Small intestine (tissue), 7 donors: ENCODE results near the gene FABP3. TPM values are rescaled to one million over a fixed set of nuclear protein-coding genes. Genes with fewer than 3 reads are reported as not detected.

ENCODE experiments used
- DNase-seq, 2 donors: peaks; one replicate each; pipeline versions ENCODE4 v3.0.0 to v3.0.0-alpha.2; 2013
- FAIRE-seq: peaks from 2 replicates; lab custom pipeline; 2012; peaks lifted over from hg19 to GRCh38; lab: Jason Lieb, UNC
- H3K27ac ChIP-seq, 3 donors: one replicate each; pipeline ENCODE4 v1.5.1; 2013; ENCODE audit warnings: low read length in 2 of 3, mild to moderate bottlenecking in 2 of 3, control low read depth in 1 of 3, inconsistent platforms in 1 of 3, low read depth in 1 of 3, moderate library complexity in 1 of 3
- H3K27me3 ChIP-seq, 3 donors: one replicate each; pipeline ENCODE4 v1.6.1; 2013; ENCODE audit warnings: low read length in 3 of 3, inconsistent platforms in 1 of 3; ENCODE audit not compliant: control insufficient read depth in 3 of 3, insufficient read depth in 3 of 3
- H3K36me3 ChIP-seq, 3 donors: one replicate each; pipeline ENCODE4 v1.6.1; 2013; ENCODE audit warnings: low read length in 3 of 3, inconsistent platforms in 1 of 3, low read depth in 1 of 3, mild to moderate bottlenecking in 1 of 3, moderate library complexity in 1 of 3; ENCODE audit not compliant: control insufficient read depth in 3 of 3, insufficient read depth in 2 of 3
- H3K4me1 ChIP-seq, 3 donors: one replicate each; pipeline ENCODE4 v1.6.1; 2013; ENCODE audit warnings: low read length in 2 of 3, inconsistent platforms in 1 of 3, low read depth in 1 of 3, mild to moderate bottlenecking in 1 of 3, moderate library complexity in 1 of 3; ENCODE audit not compliant: control insufficient read depth in 3 of 3, insufficient read depth in 2 of 3
- H3K4me3 ChIP-seq, 3 donors: one replicate each; pipeline ENCODE4 v1.5.1; 2013; ENCODE audit warnings: low read length in 3 of 3, control low read depth in 1 of 3, inconsistent platforms in 1 of 3, low read depth in 1 of 3, mild to moderate bottlenecking in 1 of 3, moderate library complexity in 1 of 3
- H3K9me3 ChIP-seq, 2 donors: one replicate each; pipeline ENCODE4 v1.6.1; 2013; ENCODE audit warnings: low read depth in 1 of 2, low read length in 1 of 2; ENCODE audit not compliant: control insufficient read depth in 2 of 2, insufficient read depth in 1 of 2
- WGBS, 3 donors: extraction: QIAGEN DNeasy Blood & Tissue Kit; methylation state at CpG; one replicate each; pipeline ENCODE4 v1.1.7; 2013; 5-methylcytosine and 5-hydroxymethylcytosine counted together
- polyA plus RNA-seq, 4 donors: library from polyadenylated mRNA; stranded (reverse) in 3 of 4; unstranded in 1 of 4; fragments of 200-250 nt in 3 of 4; fragments of 120-200 nt in 1 of 4; gene quantifications; one replicate each; pipeline versions ENCODE4 v1.2.1 to v1.2.3, GENCODE V29; 2013
- donor health status: healthy with polysubstance abuse.
- donor health status: control.
- donor health status: control.
- donor health status: Bipolar disorder and iron deficiency.
- donor health status: healthy.

Gene FABP3
- polyA plus RNA-seq, 4 donors: 10.7 to 63.8 (median 20.2) TPM

- Histone ChIP-seq H3K4me1 (peaks cover 6 to 81% (median 11%) of the 10 kb centered on the region in 3 donors), H3K27me3 (no peaks in the 10 kb centered on the region), H3K27ac (peak overlapping the region in 1 of 3 donors; percentile 97), H3K9me3 (no peaks in the 10 kb centered on the region), H3K36me3 (peaks cover 0 to under 1% (median 0%) of the 10 kb centered on the region in 3 donors), H3K4me3 (peak overlapping the region in 1 of 3 donors; percentile 37)
- DNase-seq (no peak), FAIRE-seq (no peak)
- WGBS, 3 donors: 28 to 39% (median 29%) methylated on average over 11 of the region's 11 CpGs
These were observed 1.1 kb upstream of the FABP3 start for GRCh38 chr1:31373897-31374486.

- FAIRE-seq (no peak), DNase-seq (no peak)
- Histone ChIP-seq H3K36me3 (peaks cover 0 to 12% (median 0%) of the 10 kb centered on the region in 3 donors), H3K27ac (peak overlapping the region in 1 of 3 donors; percentile 97), H3K4me3 (peak overlapping the region in 1 of 3 donors; percentile 37), H3K9me3 (no peaks in the 10 kb centered on the region), H3K27me3 (no peaks in the 10 kb centered on the region), H3K4me1 (peaks cover 6 to 82% (median 11%) of the 10 kb centered on the region in 3 donors)
- 57 to 78% (median 73%) methylated on average over 10 of the region's 10 CpGs for WGBS, 3 donors
These were observed 173 bp downstream of the FABP3 start for GRCh38 chr1:31372751-31373055.

GRCh38 chr1:31372051-31372450, 825 bp downstream of the FABP3 start:
- peak in 1 of 2 donors; percentile 75 for DNase-seq
- H3K9me3 ChIP-seq: no peaks in the 10 kb centered on the region
- peaks cover 4 to 76% (median 11%) of the 10 kb centered on the region in 3 donors for H3K4me1 ChIP-seq
- H3K36me3 ChIP-seq: peaks cover 0 to 19% (median 2%) of the 10 kb centered on the region in 3 donors
- no peak for FAIRE-seq
- H3K27ac ChIP-seq: peak overlapping the region in 2 of 3 donors; percentile 69 to 97
- WGBS, 3 donors: 35 to 65% (median 54%) methylated on average over 3 of the region's 3 CpGs
- H3K4me3 ChIP-seq: no peak overlapping the region
- no peaks in the 10 kb centered on the region for H3K27me3 ChIP-seq

- no peaks in the 10 kb centered on the region for H3K27me3 ChIP-seq
- DNase-seq (peak; percentile 67 to 72), FAIRE-seq (no peak)
- H3K36me3 ChIP-seq: peaks cover 0 to 24% (median 3%) of the 10 kb centered on the region in 3 donors
- H3K27ac ChIP-seq: peak overlapping the region; percentile 27 to 97 (median 69)
- H3K4me3 ChIP-seq: no peak overlapping the region
- H3K9me3 ChIP-seq: no peaks in the 10 kb centered on the region
- 22 to 48% (median 42%) methylated on average over 10 of the region's 10 CpGs for WGBS, 3 donors
- H3K4me1 ChIP-seq: peaks cover 4 to 68% (median 11%) of the 10 kb centered on the region in 3 donors
These were observed 1.5 kb downstream of the FABP3 start for GRCh38 chr1:31371121-31371959.

- peaks cover 4 to 62% (median 11%) of the 10 kb centered on the region in 3 donors for H3K4me1 ChIP-seq
- WGBS, 3 donors: 75 to 85% (median 83%) methylated on average over 4 of the region's 4 CpGs
These were observed 2.3 kb downstream of the FABP3 start for GRCh38 chr1:31370565-31370964.

GRCh38 chr1:31370021-31370420, 2.9 kb downstream of the FABP3 start:
- FAIRE-seq (no peak), DNase-seq (no peak)
- Histone ChIP-seq H3K9me3 (no peaks in the 10 kb centered on the region), H3K27me3 (no peaks in the 10 kb centered on the region), H3K4me1 (peaks cover 4 to 62% (median 11%) of the 10 kb centered on the region in 3 donors), H3K27ac (peak overlapping the region in 1 of 3 donors; percentile 97), H3K4me3 (no peak overlapping the region), H3K36me3 (peaks cover 0 to 36% (median 3%) of the 10 kb centered on the region in 3 donors)
- WGBS, 3 donors: 36 to 68% (median 45%) methylated on average over 2 of the region's 2 CpGs

More at GRCh38 chr1:31370565-31370964, 2.3 kb downstream of the FABP3 start:
- no peak for FAIRE-seq
- peaks cover 0 to 30% (median 3%) of the 10 kb centered on the region in 3 donors for H3K36me3 ChIP-seq
- H3K9me3 ChIP-seq: no peaks in the 10 kb centered on the region
- H3K27ac ChIP-seq: peak overlapping the region in 1 of 3 donors; percentile 97
- H3K4me3 ChIP-seq: no peak overlapping the region
- H3K27me3 ChIP-seq: no peaks in the 10 kb centered on the region
- DNase-seq: peak; percentile 35 to 51

- peak in 1 of 2 donors; percentile 57 for DNase-seq
- peaks cover 0 to 46% (median 12%) of the 10 kb centered on the region in 3 donors for H3K36me3 ChIP-seq
- no peak overlapping the region for H3K4me3 ChIP-seq
- no peaks in the 10 kb centered on the region for H3K9me3 ChIP-seq
- 66 to 75% (median 70%) methylated on average over 3 of the region's 3 CpGs for WGBS, 3 donors
- H3K27ac ChIP-seq: peak overlapping the region in 1 of 3 donors; percentile 28
- peaks cover 4 to 49% (median 11%) of the 10 kb centered on the region in 3 donors for H3K4me1 ChIP-seq
- no peak for FAIRE-seq
- no peaks in the 10 kb centered on the region for H3K27me3 ChIP-seq
These were observed 4.2 kb downstream of the FABP3 start for GRCh38 chr1:31368611-31369107.

GRCh38 chr1:31366796-31367195, 6.1 kb downstream of the FABP3 start:
- Histone ChIP-seq H3K9me3 (no peaks in the 10 kb centered on the region), H3K27ac (no peak overlapping the region), H3K4me1 (peaks cover 4 to 35% (median 6%) of the 10 kb centered on the region in 3 donors), H3K36me3 (peaks cover 0 to 51% (median 12%) of the 10 kb centered on the region in 3 donors), H3K4me3 (no peak overlapping the region), H3K27me3 (no peaks in the 10 kb centered on the region)
- WGBS, 3 donors: 57 to 81% (median 67%) methylated on average over 2 of the region's 2 CpGs
- DNase-seq: no peak
- FAIRE-seq: no peak
